Neural cell (in vitro differentiated cells): ENCODE results near the gene SLC20A1. TPM values are rescaled to one million over a fixed set of nuclear protein-coding genes. Genes with fewer than 3 reads are reported as not detected.

Experiments
- H2AFZ ChIP-seq: fragments of 200-600, 300-800 bp; sonication (generic), shearing (Covaris generic); 2 replicates; pipeline ENCODE4 v1.6.0; 2014; ENCODE audit warnings: low read depth, mild to moderate bottlenecking, antibody characterized with exemption, low read length, moderate library complexity
- H3F3A ChIP-seq: fragments of 200-600 bp; shearing (Covaris generic); 2 replicates; pipeline ENCODE4 v1.6.1; 2016; ENCODE audit warnings: mild to moderate bottlenecking, moderate library complexity, mixed read lengths, antibody characterized with exemption, low read length; ENCODE audit not compliant: insufficient read depth, poor library complexity, severe bottlenecking
- H3K27ac ChIP-seq: fragments of 200-600, 300-800 bp; sonication (generic), shearing (Covaris generic); 2 replicates; pipeline ENCODE4 v1.5.1; 2014; ENCODE audit warnings: mild to moderate bottlenecking, low read length, moderate library complexity
- H3K27me3 ChIP-seq: fragments of 300-800, 200-600 bp; sonication (generic), shearing (Covaris generic); 2 replicates; pipeline ENCODE4 v1.6.0; 2014; ENCODE audit warnings: mild to moderate bottlenecking, low read depth, low read length, moderate library complexity; ENCODE audit not compliant: insufficient read depth
- H3K36me3 ChIP-seq: fragments of 300-800, 200-600 bp; sonication (generic), shearing (Covaris generic); 2 replicates; pipeline ENCODE4 v1.5.1; 2014; ENCODE audit warnings: mild to moderate bottlenecking, antibody characterized with exemption, low read length, moderate library complexity; ENCODE audit not compliant: insufficient read depth
- H3K4me2 ChIP-seq: fragments of 300-800, 200-600 bp; sonication (generic), shearing (Covaris generic); 2 replicates; pipeline ENCODE4 v1.6.0; 2014; ENCODE audit warnings: mild to moderate bottlenecking, low read length
- H3K4me3 ChIP-seq: fragments of 300-800, 200-600 bp; sonication (generic), shearing (Covaris generic); 2 replicates; pipeline ENCODE4 v1.5.1; 2014; ENCODE audit warnings: mild to moderate bottlenecking, low read length, moderate library complexity
- H3K79me2 ChIP-seq: fragments of 200-600 bp; shearing (Covaris generic); replicated peaks from 2 replicates; pipeline ENCODE4 v1.6.0; 2014; ENCODE audit warnings: mild to moderate bottlenecking, low read length, moderate library complexity; ENCODE audit not compliant: insufficient read depth
- H3K9ac ChIP-seq: fragments of 300-800, 200-600 bp; sonication (generic), shearing (Covaris generic); 2 replicates; pipeline ENCODE4 v1.6.1; 2016; ENCODE audit warnings: mild to moderate bottlenecking, low read length, mixed read lengths
- H3K9me2 ChIP-seq: fragments of 200-600 bp; shearing (Covaris generic); 2 replicates; pipeline ENCODE4 v1.6.1; 2016; ENCODE audit warnings: mild to moderate bottlenecking, low read length, mixed read lengths; ENCODE audit not compliant: insufficient read depth
- H3K9me3 ChIP-seq: fragments of 200-600, 300-800 bp; sonication (generic), shearing (Covaris generic); 2 replicates; pipeline ENCODE4 v1.6.1; 2016; ENCODE audit warnings: mild to moderate bottlenecking, mixed run types, low read length, moderate library complexity, mixed read lengths
- H4K20me1 ChIP-seq: fragments of 200-600 bp; shearing (Covaris generic); 2 replicates; pipeline ENCODE4 v1.6.1; 2016; ENCODE audit warnings: mild to moderate bottlenecking, mixed run types; ENCODE audit not compliant: insufficient read depth
- CTCF ChIP-seq: fragments of 450-650 bp; IDR thresholded peaks from 2 replicates; pipeline ENCODE4 v1.5.1; 2014; ENCODE audit warnings: antibody characterized with exemption, mild to moderate bottlenecking, moderate library complexity; ENCODE audit not compliant: poor library complexity, severe bottlenecking
- EP300 ChIP-seq: fragments of 450-650 bp; conservative IDR thresholded peaks from 2 replicates; pipeline ENCODE4 v1.6.1; 2014; ENCODE audit warnings: antibody characterized with exemption, mild to moderate bottlenecking, moderate library complexity; ENCODE audit not compliant: poor library complexity, severe bottlenecking
- EZH2 ChIP-seq: fragments of 200-600, 300-800 bp; shearing (Covaris generic), sonication (generic); IDR thresholded peaks from 2 replicates; pipeline ENCODE4 v1.6.1; 2014; ENCODE audit warnings: antibody characterized with exemption, low read length, borderline replicate concordance, mild to moderate bottlenecking; ENCODE audit not compliant: insufficient read depth, poor library complexity, severe bottlenecking
- MXI1 ChIP-seq: fragments of 450-650 bp; conservative IDR thresholded peaks from 2 replicates; pipeline ENCODE4 v1.6.1; 2014; ENCODE audit warnings: antibody characterized with exemption, mild to moderate bottlenecking; ENCODE audit not compliant: poor library complexity, severe bottlenecking
- POLR2AphosphoS5 ChIP-seq: IDR thresholded peaks from 2 replicates; pipeline ENCODE4 v1.6.1; 2012
- RAD21 ChIP-seq: fragments of 450-650 bp; conservative IDR thresholded peaks from 2 replicates; pipeline ENCODE4 v1.6.1; 2014; ENCODE audit warnings: antibody characterized with exemption, mild to moderate bottlenecking, moderate library complexity
- SMC3 ChIP-seq: fragments of 450-650 bp; conservative IDR thresholded peaks from 2 replicates; pipeline ENCODE4 v1.6.1; 2014; ENCODE audit warnings: antibody characterized with exemption, mild to moderate bottlenecking, moderate library complexity; ENCODE audit not compliant: poor library complexity
- TAF1 ChIP-seq: IDR thresholded peaks from 2 replicates; pipeline ENCODE4 v1.6.1; 2012; ENCODE audit warnings: low read depth
- polyA plus RNA-seq: library from polyadenylated mRNA; depleted of rRNA; stranded (reverse); fragments of >200 nt; gene quantifications from 2 replicates; pipeline ENCODE4 v1.2.3, GENCODE V29; 2014
- TF ChIP-seq, protein P1 (sequence below): IDR thresholded peaks from 2 replicates; pipeline ENCODE4 v1.6.1; 2012; ENCODE audit warnings: borderline replicate concordance

SLC20A1 gene
- polyA plus RNA-seq, 1 donor from 2014 or later = 61.4 TPM

GRCh38 chr2:112664689-112665088 is 18.9 kb downstream of the SLC20A1 start:
- H2AFZ ChIP-seq = no peak overlapping the region
- no peaks in the 10 kb centered on the region for H3K27me3 ChIP-seq
- no peaks in the 10 kb centered on the region for H4K20me1 ChIP-seq
- H3K27ac ChIP-seq = no peak overlapping the region
- no peak overlapping the region for H3K4me2 ChIP-seq
- H3K9me2 ChIP-seq = no peaks in the 10 kb centered on the region
- H3K9ac ChIP-seq = no peak overlapping the region
- H3K9me3 ChIP-seq = no peaks in the 10 kb centered on the region
- no peaks in the 10 kb centered on the region for H3F3A ChIP-seq
- H3K4me3 ChIP-seq = no peak overlapping the region
- peaks cover under 1% of the 10 kb centered on the region for H3K79me2 ChIP-seq
- TF ChIP-seq SMC3 (no peak), TAF1 (no peak), POLR2AphosphoS5 (no peak), EZH2 (no peak)
- TF ChIP-seq, protein P1, sequence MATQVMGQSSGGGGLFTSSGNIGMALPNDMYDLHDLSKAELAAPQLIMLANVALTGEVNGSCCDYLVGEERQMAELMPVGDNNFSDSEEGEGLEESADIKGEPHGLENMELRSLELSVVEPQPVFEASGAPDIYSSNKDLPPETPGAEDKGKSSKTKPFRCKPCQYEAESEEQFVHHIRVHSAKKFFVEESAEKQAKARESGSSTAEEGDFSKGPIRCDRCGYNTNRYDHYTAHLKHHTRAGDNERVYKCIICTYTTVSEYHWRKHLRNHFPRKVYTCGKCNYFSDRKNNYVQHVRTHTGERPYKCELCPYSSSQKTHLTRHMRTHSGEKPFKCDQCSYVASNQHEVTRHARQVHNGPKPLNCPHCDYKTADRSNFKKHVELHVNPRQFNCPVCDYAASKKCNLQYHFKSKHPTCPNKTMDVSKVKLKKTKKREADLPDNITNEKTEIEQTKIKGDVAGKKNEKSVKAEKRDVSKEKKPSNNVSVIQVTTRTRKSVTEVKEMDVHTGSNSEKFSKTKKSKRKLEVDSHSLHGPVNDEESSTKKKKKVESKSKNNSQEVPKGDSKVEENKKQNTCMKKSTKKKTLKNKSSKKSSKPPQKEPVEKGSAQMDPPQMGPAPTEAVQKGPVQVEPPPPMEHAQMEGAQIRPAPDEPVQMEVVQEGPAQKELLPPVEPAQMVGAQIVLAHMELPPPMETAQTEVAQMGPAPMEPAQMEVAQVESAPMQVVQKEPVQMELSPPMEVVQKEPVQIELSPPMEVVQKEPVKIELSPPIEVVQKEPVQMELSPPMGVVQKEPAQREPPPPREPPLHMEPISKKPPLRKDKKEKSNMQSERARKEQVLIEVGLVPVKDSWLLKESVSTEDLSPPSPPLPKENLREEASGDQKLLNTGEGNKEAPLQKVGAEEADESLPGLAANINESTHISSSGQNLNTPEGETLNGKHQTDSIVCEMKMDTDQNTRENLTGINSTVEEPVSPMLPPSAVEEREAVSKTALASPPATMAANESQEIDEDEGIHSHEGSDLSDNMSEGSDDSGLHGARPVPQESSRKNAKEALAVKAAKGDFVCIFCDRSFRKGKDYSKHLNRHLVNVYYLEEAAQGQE = no peak
- peaks cover 6% of the 10 kb centered on the region for H3K36me3 ChIP-seq

- H3K9me3 ChIP-seq = no peaks in the 10 kb centered on the region
- no peaks in the 10 kb centered on the region for H3F3A ChIP-seq
- H3K27me3 ChIP-seq = no peaks in the 10 kb centered on the region
- TF ChIP-seq EP300 (no peak), CTCF (no peak), TAF1 (no peak), MXI1 (no peak), RAD21 (no peak), POLR2AphosphoS5 (no peak)
- TF ChIP-seq, protein P1 = no peak
- H3K27ac ChIP-seq = no peak overlapping the region
- no peak overlapping the region for H3K4me2 ChIP-seq
- no peaks in the 10 kb centered on the region for H4K20me1 ChIP-seq
- no peaks in the 10 kb centered on the region for H3K79me2 ChIP-seq
- no peaks in the 10 kb centered on the region for H3K9me2 ChIP-seq
- no peak overlapping the region for H3K9ac ChIP-seq
- peaks cover under 1% of the 10 kb centered on the region for H3K36me3 ChIP-seq
- H3K4me3 ChIP-seq = no peak overlapping the region
- no peak overlapping the region for H2AFZ ChIP-seq
These were observed 19.5 kb downstream of the SLC20A1 start for GRCh38 chr2:112665113-112665780.
